M059J (cell line): Measurements from ENCODE around the gene MAST2. TPM values are rescaled to one million over a fixed set of nuclear protein-coding genes. Genes with fewer than 3 reads are reported as not detected.

Experiments
- DNase-seq: peaks from one replicate; pipeline ENCODE4 v3.0.0-alpha.2; 2012; ENCODE audit warnings: low read depth
- total RNA-seq: library from RNA; depleted of rRNA; stranded (reverse); fragments of >200 nt; shearing (Covaris generic); gene quantifications from 2 replicates; pipeline ENCODE4 v1.2.3, GENCODE V29; 2014

MAST2 gene
- total RNA-seq, 1 experiment from 2014 or later, result 15.7 TPM

DNA sequence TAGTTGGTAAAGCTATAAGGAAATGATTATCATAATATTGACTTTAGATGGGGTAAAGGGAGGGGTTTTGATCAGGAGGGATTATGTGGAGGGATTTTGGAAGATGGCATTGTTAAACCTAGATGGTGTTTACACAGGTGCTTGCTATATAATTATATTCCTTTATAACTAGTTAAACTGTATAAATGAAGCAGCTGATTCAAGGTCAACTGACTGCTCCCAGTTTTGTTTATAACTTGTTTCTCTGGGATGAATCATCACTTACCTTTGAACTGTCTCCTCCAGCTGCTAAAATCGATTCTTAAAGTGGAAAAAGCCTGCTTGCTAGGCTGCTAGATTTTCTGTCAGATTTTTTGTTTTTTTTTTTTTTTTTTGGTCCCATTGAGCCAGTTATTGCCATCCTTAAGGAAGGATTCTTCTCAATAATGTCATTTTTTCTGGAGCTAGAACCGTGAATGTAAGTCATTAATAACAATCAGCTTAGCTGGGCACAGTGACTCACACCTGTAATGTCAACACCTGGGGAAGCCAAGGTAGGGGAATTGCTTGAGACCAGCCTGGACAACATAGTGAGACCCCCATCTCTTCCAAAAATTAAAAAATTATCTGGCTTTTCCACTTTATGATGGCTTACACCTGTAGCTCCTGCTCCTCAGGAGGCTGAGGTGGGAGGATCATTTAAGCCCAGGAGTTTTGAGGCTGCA lies 175.8 kb downstream of the MAST2 start:
- peak; percentile 65 for DNase-seq

GRCh38 chr1:45979778-45980176 lies 176.4 kb downstream of the MAST2 start:
- DNase-seq, result no peak

GRCh38 chr1:45982359-45982758 lies 178.9 kb downstream of the MAST2 start:
- no peak for DNase-seq

GRCh38 chr1:45983967-45984366 lies 180.6 kb downstream of the MAST2 start:
- no peak for DNase-seq

DNA sequence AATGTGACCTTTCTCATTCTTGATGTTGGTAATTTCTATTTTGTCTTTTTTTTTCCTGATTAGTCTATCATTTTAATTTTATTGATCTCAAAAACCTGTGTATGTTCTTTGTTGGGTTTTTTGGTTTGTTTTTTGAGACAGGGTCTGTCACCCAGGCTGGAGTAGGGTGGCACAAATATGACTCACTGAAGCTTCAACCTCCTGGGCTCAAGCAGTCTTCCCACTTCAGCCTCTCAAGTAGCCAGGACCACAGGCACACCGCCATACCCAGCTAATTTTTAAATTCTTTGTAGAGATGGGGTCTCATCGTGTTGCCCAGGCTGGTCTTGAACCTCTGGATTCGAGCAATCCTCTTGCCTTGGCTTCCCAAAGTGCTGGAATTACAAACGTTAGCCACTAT lies 183.8 kb downstream of the MAST2 start:
- no peak for DNase-seq

GRCh38 chr1:45989249-45989648 lies 185.8 kb downstream of the MAST2 start:
- no peak for DNase-seq

GRCh38 chr1:45994423-45994822 lies 191.0 kb downstream of the MAST2 start:
- no peak for DNase-seq

- peak; percentile 63 for DNase-seq
Observed at GRCh38 chr1:45995298-45995697, 191.9 kb downstream of the MAST2 start.

- DNase-seq, result no peak
Observed at GRCh38 chr1:45998020-45998617, 194.7 kb downstream of the MAST2 start.

GRCh38 chr1:45999507-45999906 lies 196.1 kb downstream of the MAST2 start:
- no peak for DNase-seq

GRCh38 chr1:46001081-46001785 lies 197.8 kb downstream of the MAST2 start:
- no peak for DNase-seq

- no peak for DNase-seq
Observed at GRCh38 chr1:46002551-46003150, 199.2 kb downstream of the MAST2 start.

- no peak for DNase-seq
Observed at GRCh38 chr1:46003315-46003714, 199.9 kb downstream of the MAST2 start.

DNA sequence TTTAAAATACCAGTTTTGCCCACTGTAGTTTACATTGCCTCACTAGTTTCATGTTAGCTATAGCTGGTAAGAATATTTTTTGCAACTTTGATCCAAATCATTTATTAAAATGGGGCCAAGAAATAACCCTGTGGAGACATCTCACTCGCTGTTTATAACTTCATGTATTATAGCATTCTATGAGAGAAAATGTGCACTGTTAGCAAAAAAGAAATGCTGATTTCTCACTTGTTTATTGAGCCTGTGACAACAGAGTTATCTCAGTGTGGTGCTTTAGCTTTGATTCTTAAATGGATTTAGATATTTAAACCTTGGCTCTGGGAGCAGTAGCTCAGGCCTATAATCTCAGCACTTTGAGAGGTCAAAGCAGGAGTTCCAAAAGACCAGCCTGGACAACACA lies 201.1 kb downstream of the MAST2 start:
- DNase-seq, result no peak

DNA sequence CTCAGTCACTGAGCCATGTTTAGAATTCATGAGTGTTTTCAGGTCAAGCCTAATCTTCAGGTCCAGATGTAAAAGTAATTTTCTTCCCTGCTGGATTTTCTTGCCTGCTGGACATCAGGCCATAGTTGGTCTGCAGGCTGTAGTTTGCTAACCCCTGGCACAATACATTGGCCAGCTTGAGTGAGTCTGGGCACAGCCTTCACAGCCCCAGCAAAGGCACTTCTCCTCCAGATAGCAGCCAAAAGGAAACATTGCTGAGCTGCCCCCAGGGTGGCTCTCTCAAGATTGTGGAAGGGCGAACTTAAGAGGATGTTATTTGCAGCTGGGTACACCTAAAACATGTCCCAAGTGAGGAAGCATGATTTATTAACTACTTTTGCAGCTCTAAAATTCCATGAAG lies 202.2 kb downstream of the MAST2 start:
- DNase-seq, result no peak

GRCh38 chr1:46008585-46008984 lies 205.2 kb downstream of the MAST2 start:
- no peak for DNase-seq

DNA sequence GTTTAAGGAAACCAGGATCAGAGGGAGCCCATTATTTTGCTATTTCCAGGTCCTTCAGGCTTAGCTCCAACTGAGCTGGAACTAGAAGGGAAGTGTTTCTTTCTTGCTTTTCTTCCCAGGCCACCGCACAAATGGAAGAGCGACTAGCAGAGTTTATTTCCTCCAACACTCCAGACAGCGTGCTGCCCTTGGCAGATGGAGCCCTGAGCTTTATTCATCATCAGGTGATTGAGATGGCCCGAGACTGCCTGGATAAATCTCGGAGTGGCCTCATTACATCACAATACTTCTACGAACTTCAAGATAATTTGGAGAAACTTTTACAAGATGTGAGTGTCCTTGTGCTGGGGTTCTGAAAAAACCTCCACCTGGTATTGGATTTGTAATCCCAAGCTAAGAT lies 207.2 kb downstream of the MAST2 start:
- no peak for DNase-seq

GRCh38 chr1:46011121-46011695 lies 207.8 kb downstream of the MAST2 start:
- DNase-seq, result no peak

GRCh38 chr1:46012236-46012635 lies 208.8 kb downstream of the MAST2 start:
- no peak for DNase-seq

GRCh38 chr1:46013581-46013980 lies 210.2 kb downstream of the MAST2 start:
- no peak for DNase-seq

DNA sequence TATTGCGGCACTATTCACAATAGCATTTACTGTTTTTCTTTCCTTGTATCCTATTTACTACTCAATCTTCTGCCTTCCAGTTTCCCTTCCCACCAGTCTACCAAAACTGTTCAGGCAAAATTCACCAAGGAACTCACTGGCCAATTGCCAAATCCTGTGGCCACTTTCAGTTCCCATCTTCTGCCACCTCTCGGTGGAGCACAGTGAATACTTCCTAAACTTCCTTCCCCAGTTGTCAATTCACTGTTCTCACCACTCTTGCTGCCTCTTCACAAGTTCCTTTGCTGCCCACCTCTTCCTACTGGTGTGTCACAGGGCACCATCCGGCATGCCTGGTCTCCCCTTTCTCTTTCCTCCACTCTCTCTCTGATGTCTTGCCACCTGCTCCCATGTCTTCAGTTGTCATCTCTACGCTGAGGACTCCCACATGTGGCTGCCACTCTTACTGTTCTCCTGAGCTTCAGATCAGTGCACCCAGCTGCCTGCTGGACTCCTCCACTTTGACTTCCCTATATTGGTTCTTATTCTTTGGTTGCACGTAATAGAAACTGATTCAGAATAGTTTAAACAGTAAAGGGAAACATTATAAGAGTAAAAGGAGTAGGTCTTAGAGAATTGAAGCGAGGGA lies 214.6 kb downstream of the MAST2 start:
- no peak for DNase-seq

GRCh38 chr1:46019348-46019747 lies 215.9 kb downstream of the MAST2 start:
- DNase-seq, result no peak
